ENCODE data around the gene FHIT. TPM values are rescaled to one million over a fixed set of nuclear protein-coding genes. Genes with fewer than 3 reads are reported as not detected.

Gene FHIT
- total and polyA plus RNA-seq, 10 of the 15 experiments (the other 5 are each of a cell fraction or from before 2014, with no cell fraction given) = 4.2 to 14.9 (median 9.4) TPM

GRCh38 chr3:61199843-61200242 lies 51.4 kb downstream of the FHIT start:
- Histone ChIP-seq H3K9me3 (replicated peaks; ENCODE audit: control insufficient read depth, insufficient read depth, low read length) (no peaks in the 10 kb centered on the region), H3K36me3 (ENCODE audit: control insufficient read depth in 2 of 2, insufficient read depth in 2 of 2, low read length in 1 of 2) (peaks cover 0 to 2% of the 10 kb centered on the region in 2 experiments; a peak in 2 of 4 replicates), H3K4me2 (ENCODE audit: control insufficient read depth, insufficient read depth) (no peak overlapping the region), H3K27ac (ENCODE audit: control insufficient read depth, insufficient read depth) (no peak overlapping the region), H3K79me2 (ENCODE audit: control insufficient read depth, insufficient read depth, low read length) (no peaks in the 10 kb centered on the region), H3K4me3 (no peak overlapping the region), H2AFZ (ENCODE audit: control insufficient read depth, low read depth, low read length) (no peak overlapping the region), H3K4me1 (ENCODE audit: control insufficient read depth, insufficient read depth, low read length) (peaks cover 7% of the 10 kb centered on the region; the same call in 1 of the 2 replicates), H3K27me3 (replicated peaks in 1 of 2; ENCODE audit: control insufficient read depth in 2 of 2, insufficient read depth in 2 of 2, low read length in 1 of 2) (no peaks in the 10 kb centered on the region), H3K9ac (ENCODE audit: control insufficient read depth, insufficient read depth, low read length) (no peak overlapping the region), H4K20me1 (ENCODE audit: control insufficient read depth, insufficient read depth) (no peaks in the 10 kb centered on the region)
- ChIA-PET RAD21 (ENCODE audit: unreplicated experiment) (no interaction called here), CTCF (no interaction called here), POLR2A (no interaction called here), SMC1A (ENCODE audit: uncharacterized antibody, unreplicated experiment) (interaction anchor here (0.8 to 1.5 kb wide), 4 partner anchors 24 to 41 kb away, joined by 3 to 5 read pairs (median 4); no protein-coding TSS in a partner anchor)
- BruUV-seq (replicated peaks) = no TSS peak
- TF ChIP-seq, protein P1, sequence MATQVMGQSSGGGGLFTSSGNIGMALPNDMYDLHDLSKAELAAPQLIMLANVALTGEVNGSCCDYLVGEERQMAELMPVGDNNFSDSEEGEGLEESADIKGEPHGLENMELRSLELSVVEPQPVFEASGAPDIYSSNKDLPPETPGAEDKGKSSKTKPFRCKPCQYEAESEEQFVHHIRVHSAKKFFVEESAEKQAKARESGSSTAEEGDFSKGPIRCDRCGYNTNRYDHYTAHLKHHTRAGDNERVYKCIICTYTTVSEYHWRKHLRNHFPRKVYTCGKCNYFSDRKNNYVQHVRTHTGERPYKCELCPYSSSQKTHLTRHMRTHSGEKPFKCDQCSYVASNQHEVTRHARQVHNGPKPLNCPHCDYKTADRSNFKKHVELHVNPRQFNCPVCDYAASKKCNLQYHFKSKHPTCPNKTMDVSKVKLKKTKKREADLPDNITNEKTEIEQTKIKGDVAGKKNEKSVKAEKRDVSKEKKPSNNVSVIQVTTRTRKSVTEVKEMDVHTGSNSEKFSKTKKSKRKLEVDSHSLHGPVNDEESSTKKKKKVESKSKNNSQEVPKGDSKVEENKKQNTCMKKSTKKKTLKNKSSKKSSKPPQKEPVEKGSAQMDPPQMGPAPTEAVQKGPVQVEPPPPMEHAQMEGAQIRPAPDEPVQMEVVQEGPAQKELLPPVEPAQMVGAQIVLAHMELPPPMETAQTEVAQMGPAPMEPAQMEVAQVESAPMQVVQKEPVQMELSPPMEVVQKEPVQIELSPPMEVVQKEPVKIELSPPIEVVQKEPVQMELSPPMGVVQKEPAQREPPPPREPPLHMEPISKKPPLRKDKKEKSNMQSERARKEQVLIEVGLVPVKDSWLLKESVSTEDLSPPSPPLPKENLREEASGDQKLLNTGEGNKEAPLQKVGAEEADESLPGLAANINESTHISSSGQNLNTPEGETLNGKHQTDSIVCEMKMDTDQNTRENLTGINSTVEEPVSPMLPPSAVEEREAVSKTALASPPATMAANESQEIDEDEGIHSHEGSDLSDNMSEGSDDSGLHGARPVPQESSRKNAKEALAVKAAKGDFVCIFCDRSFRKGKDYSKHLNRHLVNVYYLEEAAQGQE (IDR thresholded peaks at IDR 0.05; ENCODE audit: low read depth, low read length) = no peak
- TF ChIP-seq LARP7 (IDR thresholded peaks at IDR 0.05) (no peak), JUNB (IDR thresholded peaks at IDR 0.05) (no peak), ZNF207 (IDR thresholded peaks at IDR 0.05; ENCODE audit: borderline replicate concordance) (no peak), ZBED1 (IDR thresholded peaks at IDR 0.05; ENCODE audit: borderline replicate concordance) (no peak), IRF5 (IDR thresholded peaks at IDR 0.05; ENCODE audit: borderline replicate concordance) (no peak), NFXL1 (IDR thresholded peaks at IDR 0.05; ENCODE audit: borderline replicate concordance) (no peak), HCFC1 (IDR thresholded peaks at IDR 0.05; ENCODE audit: low read length) (no peak), EGR1 (IDR thresholded peaks at IDR 0.05; ENCODE audit: borderline replicate concordance in 1 of 2, low read depth in 2 of 2, low read length in 2 of 2) (no peak), STAT3 (IDR thresholded peaks at IDR 0.05; ENCODE audit: low read depth, low read length) (no peak), SUPT20H (IDR thresholded peaks at IDR 0.05; ENCODE audit: borderline replicate concordance, control insufficient read depth, low read depth, low read length) (no peak), KLF5 (IDR thresholded peaks at IDR 0.05; ENCODE audit: partially characterized antibody) (no peak), RAD21 (IDR thresholded peaks at IDR 0.05; ENCODE audit: insufficient read depth, low read depth, low read length) (no peak)
- FAIRE-seq (no peak), DNase-seq (ENCODE audit: low read depth, low spot score) (no peak), ATAC-seq (no peak)
- intact Hi-C loops (cut with micrococcal nuclease; ENCODE audit: unreplicated experiment) = no loop called here
- 98% methylated on average over 2 of the region's 2 CpGs for WGBS (ENCODE audit: insufficient coverage, insufficient replicate concordance, low lambda C conversion rate, missing lambda C conversion rate)
- in situ Hi-C loops (cut with MboI) = no loop called here
